ENCODE measurements around the gene PDE6H. TPM values are rescaled to one million over a fixed set of nuclear protein-coding genes. Genes with fewer than 3 reads are reported as not detected.

PDE6H gene
- total RNA-seq: not detected in 2 replicates

GRCh38 chr12:14972816-14973215 is at the start of gene PDE6H:
Gene PDE6H, plus strand, starts transcription at chr12:14973042. Its CDS starts 4,971 bp downstream, at chr12:14978013.

GRCh38 chr12:14938301-14938700 is 34.5 kb upstream of the PDE6H start, which contains the start of gene ERP27:
Gene ERP27, minus strand, starts transcription at chr12:14938537. Its CDS starts 29 bp downstream, at chr12:14938508.

GRCh38 chr12:14961466-14962152 is 11.2 kb upstream of the PDE6H start, which contains the start of gene ARHGDIB:
Gene ARHGDIB, minus strand, starts transcription at chr12:14961601. Its CDS starts 10,889 bp downstream, at chr12:14950712.

Other genes with a start within 250 kb of the PDE6H start
- gene WBP11, start 169.6 kb upstream of the PDE6H start, total RNA-seq: 17.1 and 24.7 TPM in 2 replicates
- 1.2 and 2.3 TPM in 2 replicates for gene C12orf60, start 169.4 kb upstream of the PDE6H start, total RNA-seq
- gene SMCO3, start 158.9 kb upstream of the PDE6H start, total RNA-seq: not detected in 2 replicates
- not detected in 2 replicates for gene ART4, start 129.5 kb upstream of the PDE6H start, total RNA-seq
- gene MGP, start 87.2 kb upstream of the PDE6H start, total RNA-seq: 0.14 TPM in 1 of 2 replicates, not detected in the other
- 2.8 and 5.7 TPM in 2 replicates for gene ERP27, start 34.5 kb upstream of the PDE6H start, total RNA-seq
- gene ARHGDIB, start 11.4 kb upstream of the PDE6H start, total RNA-seq: 33.1 and 39.9 TPM in 2 replicates
- gene RERG, start 248.4 kb downstream of the PDE6H start, total RNA-seq: 0.09 and 0.28 TPM in 2 replicates